ENCODE measurements around the gene PPP1R36.
"Not testable (repeated sequence)": the region's sequence is repeated elsewhere in the genome, so short reads cannot be mapped to it uniquely, and the experiment has no call there.

Gene PPP1R36

DNA sequence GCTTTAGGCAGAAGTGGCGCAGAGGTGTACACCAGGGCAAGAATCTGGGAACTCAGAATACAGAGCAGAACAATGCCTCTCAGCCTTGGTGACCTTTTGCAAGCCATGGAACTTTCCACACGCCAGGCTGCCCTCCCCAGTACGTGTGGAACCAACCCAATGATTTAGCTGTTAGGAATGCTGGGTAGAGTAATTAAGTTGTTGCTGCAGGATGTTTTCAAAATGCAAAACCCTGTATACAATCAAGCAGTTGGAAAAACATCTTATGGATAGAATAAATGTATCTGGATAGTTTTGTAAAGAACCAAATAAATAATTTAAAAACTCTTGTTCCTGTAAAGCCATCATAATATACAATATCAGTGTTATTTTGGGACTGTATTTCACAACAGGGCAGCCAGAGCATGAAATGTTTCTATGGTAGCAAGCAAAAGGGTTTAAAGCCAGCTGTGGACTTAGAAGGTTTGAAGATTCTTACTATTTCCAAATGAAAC lies 19.4 kb downstream of the PPP1R36 start:
- peak; percentile 46 for DNase-seq (ENCODE audit: low read depth)

GRCh38 chr14:64569646-64570045 lies 19.9 kb downstream of the PPP1R36 start:
- DNase-seq (ENCODE audit: low read depth): not testable (repeated sequence)

DNA sequence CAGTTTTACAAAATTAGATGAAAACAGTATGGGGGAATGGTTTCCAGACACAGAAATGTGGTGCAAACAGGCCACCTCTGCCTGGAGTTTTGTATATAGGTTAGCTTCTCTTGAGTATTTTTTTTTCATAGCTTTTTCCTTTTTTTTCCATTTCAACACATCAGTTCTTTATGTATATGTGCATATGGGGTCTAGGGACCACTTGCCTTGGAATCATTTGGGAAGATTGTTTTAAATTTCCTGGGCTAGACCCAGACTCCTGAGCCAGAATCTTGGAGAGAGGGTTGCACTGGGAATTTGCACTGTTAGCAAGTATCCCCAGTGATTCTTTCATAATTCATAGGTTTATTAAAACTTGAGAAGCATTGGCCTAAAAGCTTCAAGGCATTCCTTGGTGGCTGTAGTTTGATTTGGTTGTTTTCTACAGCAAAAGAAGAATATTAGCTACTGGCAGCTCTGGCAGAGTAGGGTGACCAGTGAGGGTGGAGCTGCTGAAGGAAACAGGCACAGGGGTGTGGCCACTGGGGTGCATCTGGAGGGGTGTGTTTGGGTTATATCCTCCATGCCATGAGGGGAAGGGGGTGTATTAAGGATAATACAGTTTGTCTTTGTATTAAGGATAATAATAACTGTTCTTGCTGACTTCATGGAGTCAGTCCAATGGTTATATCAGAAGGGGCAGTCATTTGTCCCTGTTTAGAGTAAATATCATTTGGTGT lies 22.8 kb downstream of the PPP1R36 start:
- no peak for DNase-seq (ENCODE audit: low read depth)

DNA sequence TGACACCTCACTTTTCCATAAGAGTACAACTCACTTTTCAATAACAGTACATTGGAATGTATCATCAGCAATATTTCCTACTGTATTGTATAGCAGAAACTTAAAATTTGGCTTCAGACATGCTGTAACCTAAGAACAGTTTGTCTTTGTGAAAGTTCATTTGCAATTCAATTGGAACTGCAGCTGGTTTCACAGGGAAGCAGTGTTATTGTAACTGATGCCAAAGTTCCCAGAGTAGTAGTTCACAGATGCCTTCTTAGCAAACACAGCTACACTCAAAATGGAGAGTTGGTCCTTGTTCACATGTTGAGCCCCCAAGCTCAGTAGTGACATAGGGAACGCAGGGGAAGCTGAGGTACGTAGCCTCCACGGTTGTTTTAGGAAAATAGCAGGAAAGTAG lies 23.3 kb downstream of the PPP1R36 start:
- DNase-seq (ENCODE audit: low read depth): peak; percentile 43

GRCh38 chr14:64574371-64575107 lies 24.8 kb downstream of the PPP1R36 start:
- no peak for DNase-seq (ENCODE audit: low read depth)

- DNase-seq (ENCODE audit: low read depth): no peak
Observed at GRCh38 chr14:64577211-64577610, 27.4 kb downstream of the PPP1R36 start.

GRCh38 chr14:64580467-64580866 lies 30.7 kb downstream of the PPP1R36 start:
- no peak for DNase-seq (ENCODE audit: low read depth)

DNA sequence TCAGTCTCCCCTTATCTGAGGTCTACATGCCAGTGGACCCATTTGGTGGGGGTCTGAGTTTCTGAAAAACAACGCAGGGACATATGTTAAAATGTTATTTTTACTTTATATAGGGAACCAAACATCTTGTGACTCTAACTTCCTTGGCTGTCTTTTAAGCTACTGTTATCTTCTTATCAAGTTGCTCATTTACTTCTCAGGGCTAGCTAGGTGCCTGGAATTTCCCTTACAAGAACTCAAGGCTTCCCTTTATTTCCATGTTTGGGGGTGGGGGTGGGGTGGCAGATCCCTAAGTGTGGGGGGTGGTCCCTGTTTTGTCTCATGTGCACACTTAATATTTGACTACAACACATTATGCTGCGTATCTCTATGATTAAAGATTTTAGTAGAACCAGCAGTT lies 31.6 kb downstream of the PPP1R36 start:
- DNase-seq (ENCODE audit: low read depth): no peak

DNA sequence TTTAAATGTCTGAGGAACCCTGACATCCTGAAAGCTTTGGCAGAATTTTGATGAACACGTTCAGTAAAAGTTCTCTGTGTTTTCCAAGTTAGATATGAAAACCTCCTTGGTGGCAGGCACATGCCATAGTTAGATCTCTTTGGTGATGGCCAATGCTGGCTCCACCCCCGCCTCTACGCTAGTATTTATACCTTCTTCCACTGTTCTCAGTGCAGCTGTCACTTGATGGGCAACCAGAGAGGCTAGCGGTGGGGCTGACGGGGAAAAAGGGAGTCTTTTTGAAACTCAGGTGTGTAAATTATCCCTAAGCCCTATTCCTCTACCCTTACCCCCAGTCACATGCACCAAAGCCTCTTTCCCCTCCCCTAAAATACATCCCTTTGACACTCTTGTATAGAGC lies 32.1 kb downstream of the PPP1R36 start:
- no peak for DNase-seq (ENCODE audit: low read depth)

- DNase-seq (ENCODE audit: low read depth): no peak
Observed at GRCh38 chr14:64584190-64584589, 34.4 kb downstream of the PPP1R36 start.

DNA sequence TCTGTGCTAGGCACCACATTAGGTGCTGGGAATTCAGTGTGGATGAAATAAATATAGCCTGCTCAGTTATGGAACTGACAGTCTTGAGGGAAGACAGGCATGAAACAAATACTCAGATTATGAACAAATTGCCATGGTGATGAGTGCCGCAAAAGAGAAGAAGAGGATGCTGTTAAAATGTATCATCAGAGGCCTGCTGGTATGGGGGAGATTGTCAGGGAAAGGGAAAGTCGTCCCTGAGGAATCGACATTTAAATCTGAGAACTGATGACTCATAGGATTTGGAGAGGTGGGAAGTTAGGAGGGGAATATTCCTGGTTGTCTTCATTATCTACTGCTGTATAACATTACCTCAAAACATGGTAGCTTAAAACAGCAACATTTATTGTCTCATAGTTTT lies 42.0 kb downstream of the PPP1R36 start:
- no peak for DNase-seq (ENCODE audit: low read depth)

DNA sequence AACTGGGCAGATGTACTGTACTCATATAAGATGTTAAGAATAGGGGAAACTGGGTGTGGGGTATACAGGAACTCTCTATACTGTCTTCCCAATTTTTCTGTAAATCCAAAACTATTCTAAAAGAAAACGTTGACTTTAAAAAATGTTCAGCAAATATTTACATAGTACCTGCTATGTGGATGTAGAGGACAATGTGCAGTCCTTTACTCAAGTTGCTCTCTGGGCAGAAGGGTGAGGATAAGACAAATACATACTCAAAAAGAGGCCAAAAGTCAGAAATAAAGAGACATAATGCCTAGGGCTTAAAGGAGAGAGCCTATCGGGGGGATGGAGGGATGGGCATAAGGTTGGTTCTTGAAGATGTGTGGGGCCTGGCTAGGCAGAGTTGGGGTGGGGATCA lies 44.7 kb downstream of the PPP1R36 start:
- no peak for DNase-seq (ENCODE audit: low read depth)

DNA sequence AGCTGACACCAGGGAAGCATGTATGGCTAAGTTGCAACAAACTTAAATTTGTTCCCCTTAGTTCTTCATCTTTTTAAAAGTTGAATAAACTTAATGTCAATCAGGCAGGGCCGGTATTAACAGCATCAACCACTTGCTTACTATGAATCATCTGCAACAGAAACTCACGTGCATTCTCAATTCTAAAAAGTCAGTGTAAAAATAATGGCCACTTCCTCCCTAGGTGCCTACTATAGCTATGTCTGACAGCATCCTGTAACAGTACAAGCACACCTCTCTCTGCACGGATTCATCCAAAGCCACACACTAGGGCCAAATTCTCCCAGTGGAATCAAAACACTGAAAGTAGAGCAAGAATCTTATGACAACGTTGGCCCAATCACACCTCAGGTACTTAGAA lies 48.6 kb downstream of the PPP1R36 start:
- no peak for DNase-seq (ENCODE audit: low read depth)

- DNase-seq (ENCODE audit: low read depth): no peak
Observed at GRCh38 chr14:64601571-64601970, 51.8 kb downstream of the PPP1R36 start.

DNA sequence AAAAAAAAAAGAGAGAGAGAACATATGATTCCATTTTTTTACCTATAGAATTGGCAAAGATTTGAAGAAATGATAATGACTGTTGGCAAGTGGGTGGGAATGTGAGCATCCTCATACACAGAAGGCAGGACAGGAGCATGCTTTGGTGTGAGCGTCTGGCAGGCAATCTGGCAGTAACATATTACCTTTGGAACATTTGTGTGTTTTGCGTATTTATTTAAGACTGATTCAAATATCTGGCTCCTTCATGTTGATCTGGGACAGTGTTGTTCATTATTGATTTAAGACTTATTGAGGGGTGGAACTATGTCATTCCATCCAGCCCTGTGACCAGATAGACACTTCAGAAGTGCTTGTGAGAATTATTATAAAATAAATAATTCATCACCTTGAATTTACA lies 53.1 kb downstream of the PPP1R36 start:
- no peak for DNase-seq (ENCODE audit: low read depth)

DNA sequence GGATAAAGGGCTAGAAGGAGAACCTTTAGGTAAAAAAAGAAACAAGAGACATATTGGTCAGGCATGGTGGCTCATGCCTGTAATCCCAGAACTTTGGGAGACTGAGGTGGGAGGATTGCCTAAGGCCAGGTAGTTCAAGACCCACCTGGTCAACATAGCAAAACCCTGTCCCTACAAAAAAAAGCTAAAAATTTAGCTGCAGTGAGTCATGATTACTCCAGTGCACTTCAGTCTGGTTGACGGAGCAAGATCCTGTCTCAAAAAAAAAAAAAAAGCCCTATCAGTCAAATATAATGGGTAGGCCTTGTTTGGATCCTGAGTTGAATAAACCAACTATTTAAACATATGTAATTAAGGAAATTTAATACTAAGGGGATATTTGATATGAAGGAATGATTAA lies 54.2 kb downstream of the PPP1R36 start:
- DNase-seq (ENCODE audit: low read depth): no peak

GRCh38 chr14:64604881-64605280 lies 55.1 kb downstream of the PPP1R36 start:
- no peak for DNase-seq (ENCODE audit: low read depth)

- no peak for DNase-seq (ENCODE audit: low read depth)
Observed at GRCh38 chr14:64605926-64606685, 56.3 kb downstream of the PPP1R36 start.

GRCh38 chr14:64610049-64610746 lies 60.4 kb downstream of the PPP1R36 start:
- DNase-seq (ENCODE audit: low read depth): no peak

DNA sequence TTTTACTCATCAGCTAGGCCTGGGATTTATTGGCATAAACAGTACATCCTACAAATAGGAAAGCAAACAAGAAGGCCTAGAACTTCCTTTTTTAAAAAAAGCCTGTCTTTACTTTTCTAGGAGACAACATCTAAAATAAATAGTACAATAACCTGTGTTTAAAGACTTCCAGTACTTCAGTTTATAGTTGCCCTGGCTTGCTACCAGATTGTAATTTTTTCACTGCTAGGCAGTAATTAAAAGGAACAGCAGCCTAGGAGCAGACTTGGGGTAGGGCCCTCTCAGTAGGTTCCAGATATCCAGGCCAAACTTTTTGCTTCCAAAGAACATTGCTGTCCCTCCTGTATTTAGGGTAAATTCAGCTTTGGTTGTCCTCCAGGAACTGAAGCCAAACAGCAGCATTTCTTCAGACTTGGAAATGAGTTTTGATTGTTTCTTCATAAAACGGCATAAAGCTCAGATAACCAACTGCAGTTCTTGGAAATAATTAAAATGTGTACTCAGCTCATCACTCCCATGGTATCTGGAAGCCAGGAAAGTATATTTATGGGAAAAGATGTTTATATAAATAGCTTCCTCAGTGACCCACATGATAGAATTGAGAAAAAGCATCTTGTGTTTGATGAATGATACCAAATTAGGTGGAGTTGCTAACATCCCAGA lies 61.7 kb downstream of the PPP1R36 start:
- no peak for DNase-seq (ENCODE audit: low read depth)

DNA sequence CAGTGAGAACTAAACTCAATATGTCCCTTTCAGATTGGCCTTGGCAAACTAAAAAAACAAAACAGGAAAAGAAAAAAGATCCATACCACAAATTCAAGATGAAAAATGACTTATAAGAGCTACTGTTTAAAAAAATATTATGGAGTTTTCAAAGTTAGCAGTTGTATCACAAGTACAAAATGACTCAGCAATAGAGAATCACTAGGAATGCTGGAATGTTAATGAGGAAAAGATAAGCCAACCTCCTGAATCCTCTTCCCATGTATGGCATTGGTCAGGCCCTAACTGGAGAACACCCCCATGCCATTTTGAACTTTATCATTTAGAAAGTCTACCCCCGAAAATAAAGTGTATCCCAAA lies 62.2 kb downstream of the PPP1R36 start:
- no peak for DNase-seq (ENCODE audit: low read depth)
